Limb (tissue), 2 donors: ENCODE measurements around the gene NKD2.
A peak's percentile ranks its signal among the peaks of the same experiment; 100 is the strongest.
"Not testable (repeated sequence)": the region's sequence is repeated elsewhere in the genome, so short reads cannot be mapped to it uniquely, and the experiment has no call there.

Experiments used
- DNase-seq, 2 donors: peaks; one replicate each; pipeline ENCODE4 v3.0.0-alpha.2; 2016; ENCODE audit errors: extremely low spot score in 2 of 2

NKD2 gene

GRCh38 chr5:1008451-1009358 is at the start of gene NKD2:
NKD2 (plus strand) TSS chr5:1008802; CDS start chr5:1009058, 256 bp downstream.
- peak in 1 of 2 donors; percentile 83 for DNase-seq

- peak in 1 of 2 donors; percentile 30 for DNase-seq
Observed at GRCh38 chr5:959581-960531, 48.7 kb upstream of the NKD2 start.

GRCh38 chr5:960551-960950 is 48.1 kb upstream of the NKD2 start:
- peak in 1 of 2 donors; percentile 32 for DNase-seq

- DNase-seq = peak in 1 of 2 donors; percentile 47
Observed at GRCh38 chr5:961002-961710, 47.4 kb upstream of the NKD2 start.

GRCh38 chr5:961711-962240 is 46.8 kb upstream of the NKD2 start:
- DNase-seq = peak in 1 of 2 donors; percentile 22

GRCh38 chr5:962386-962785 is 46.2 kb upstream of the NKD2 start:
- DNase-seq = peak in 1 of 2 donors; percentile 26

GRCh38 chr5:962801-963200 is 45.8 kb upstream of the NKD2 start:
- DNase-seq = no peak

GRCh38 chr5:963310-963672 is 45.3 kb upstream of the NKD2 start:
- no peak for DNase-seq

- DNase-seq = peak; percentile 49 to 63
Observed at GRCh38 chr5:963673-964531, 44.7 kb upstream of the NKD2 start.

- peak in 1 of 2 donors; percentile 22 for DNase-seq
Observed at GRCh38 chr5:964821-965220, 43.8 kb upstream of the NKD2 start.

GRCh38 chr5:965604-966344 is 42.8 kb upstream of the NKD2 start:
- DNase-seq = no peak

- DNase-seq = no peak
Observed at GRCh38 chr5:966345-966710, 42.3 kb upstream of the NKD2 start.

GRCh38 chr5:966941-967340 is 41.7 kb upstream of the NKD2 start:
- DNase-seq = no peak

- no peak for DNase-seq
Observed at GRCh38 chr5:968881-969280, 39.7 kb upstream of the NKD2 start.

GRCh38 chr5:969408-969839 is 39.2 kb upstream of the NKD2 start:
- peak; percentile 35 to 40 for DNase-seq

GRCh38 chr5:972575-972974 is 36.0 kb upstream of the NKD2 start:
- not testable (repeated sequence) for DNase-seq

- DNase-seq = no peak
Observed at GRCh38 chr5:976849-977751, 31.5 kb upstream of the NKD2 start.

- DNase-seq = peak in 1 of 2 donors; percentile 47
Observed at GRCh38 chr5:978054-978453, 30.5 kb upstream of the NKD2 start.
